Loucy (cell line): ENCODE measurements around the gene SCRN1.

Experiments
- EZH2phosphoT487 ChIP-seq: fragments of 200-600 bp; IDR thresholded peaks from 2 replicates; pipeline ENCODE4 v1.6.1; 2018; ENCODE audit warnings: antibody characterized with exemption, mild to moderate bottlenecking, moderate library complexity, borderline replicate concordance
- TF ChIP-seq, protein P1 (sequence below): fragments of 200-600 bp; sonication (generic); conservative IDR thresholded peaks from 2 replicates; pipeline ENCODE4 v1.5.1; 2014; ENCODE audit warnings: mild to moderate bottlenecking, antibody characterized with exemption, low read length

- TF ChIP-seq EZH2phosphoT487: no peak
- TF ChIP-seq, protein P1, sequence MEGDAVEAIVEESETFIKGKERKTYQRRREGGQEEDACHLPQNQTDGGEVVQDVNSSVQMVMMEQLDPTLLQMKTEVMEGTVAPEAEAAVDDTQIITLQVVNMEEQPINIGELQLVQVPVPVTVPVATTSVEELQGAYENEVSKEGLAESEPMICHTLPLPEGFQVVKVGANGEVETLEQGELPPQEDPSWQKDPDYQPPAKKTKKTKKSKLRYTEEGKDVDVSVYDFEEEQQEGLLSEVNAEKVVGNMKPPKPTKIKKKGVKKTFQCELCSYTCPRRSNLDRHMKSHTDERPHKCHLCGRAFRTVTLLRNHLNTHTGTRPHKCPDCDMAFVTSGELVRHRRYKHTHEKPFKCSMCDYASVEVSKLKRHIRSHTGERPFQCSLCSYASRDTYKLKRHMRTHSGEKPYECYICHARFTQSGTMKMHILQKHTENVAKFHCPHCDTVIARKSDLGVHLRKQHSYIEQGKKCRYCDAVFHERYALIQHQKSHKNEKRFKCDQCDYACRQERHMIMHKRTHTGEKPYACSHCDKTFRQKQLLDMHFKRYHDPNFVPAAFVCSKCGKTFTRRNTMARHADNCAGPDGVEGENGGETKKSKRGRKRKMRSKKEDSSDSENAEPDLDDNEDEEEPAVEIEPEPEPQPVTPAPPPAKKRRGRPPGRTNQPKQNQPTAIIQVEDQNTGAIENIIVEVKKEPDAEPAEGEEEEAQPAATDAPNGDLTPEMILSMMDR: no peak
These were observed 9.4 kb downstream of the SCRN1 start for GRCh38 chr7:29980151-29980550.
